HG03135 (cell line): ENCODE measurements around the gene C19orf44.
A peak's percentile ranks its signal among the peaks of the same experiment; 100 is the strongest.
"Not testable (repeated sequence)": the region's sequence is repeated elsewhere in the genome, so short reads cannot be mapped to it uniquely, and the experiment has no call there.

Source experiments
- ATAC-seq: cut with Tn5 transposase; IDR thresholded peaks from one replicate; pipeline ENCODE4 v1.9.1; 2021; ENCODE audit warnings: mild to moderate bottlenecking, moderate library complexity; ENCODE audit not compliant: unreplicated experiment

The C19orf44 gene

GRCh38 chr19:16466802-16467427 lies 29.3 kb upstream of the C19orf44 start:
- not testable (repeated sequence) for ATAC-seq

GRCh38 chr19:16467581-16467980 lies 28.6 kb upstream of the C19orf44 start:
- ATAC-seq = no peak

DNA sequence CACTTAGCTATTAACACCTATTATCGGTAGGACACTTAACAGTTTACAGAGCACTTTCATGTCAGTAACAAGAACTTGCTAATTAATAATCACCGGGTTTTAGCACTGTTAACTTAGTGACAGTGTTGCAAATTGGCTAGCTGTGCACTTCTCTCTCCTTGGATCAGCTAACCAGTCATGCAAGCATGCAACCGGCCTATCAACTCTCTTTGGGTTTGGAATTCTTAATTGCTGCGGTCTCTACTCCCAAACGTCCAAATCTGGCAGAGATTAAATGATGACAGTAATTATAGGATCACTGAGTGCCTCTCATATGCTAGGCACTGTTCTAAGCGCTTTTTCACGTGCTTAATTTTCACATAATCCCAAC lies 25.7 kb upstream of the C19orf44 start:
- ATAC-seq = no peak

DNA sequence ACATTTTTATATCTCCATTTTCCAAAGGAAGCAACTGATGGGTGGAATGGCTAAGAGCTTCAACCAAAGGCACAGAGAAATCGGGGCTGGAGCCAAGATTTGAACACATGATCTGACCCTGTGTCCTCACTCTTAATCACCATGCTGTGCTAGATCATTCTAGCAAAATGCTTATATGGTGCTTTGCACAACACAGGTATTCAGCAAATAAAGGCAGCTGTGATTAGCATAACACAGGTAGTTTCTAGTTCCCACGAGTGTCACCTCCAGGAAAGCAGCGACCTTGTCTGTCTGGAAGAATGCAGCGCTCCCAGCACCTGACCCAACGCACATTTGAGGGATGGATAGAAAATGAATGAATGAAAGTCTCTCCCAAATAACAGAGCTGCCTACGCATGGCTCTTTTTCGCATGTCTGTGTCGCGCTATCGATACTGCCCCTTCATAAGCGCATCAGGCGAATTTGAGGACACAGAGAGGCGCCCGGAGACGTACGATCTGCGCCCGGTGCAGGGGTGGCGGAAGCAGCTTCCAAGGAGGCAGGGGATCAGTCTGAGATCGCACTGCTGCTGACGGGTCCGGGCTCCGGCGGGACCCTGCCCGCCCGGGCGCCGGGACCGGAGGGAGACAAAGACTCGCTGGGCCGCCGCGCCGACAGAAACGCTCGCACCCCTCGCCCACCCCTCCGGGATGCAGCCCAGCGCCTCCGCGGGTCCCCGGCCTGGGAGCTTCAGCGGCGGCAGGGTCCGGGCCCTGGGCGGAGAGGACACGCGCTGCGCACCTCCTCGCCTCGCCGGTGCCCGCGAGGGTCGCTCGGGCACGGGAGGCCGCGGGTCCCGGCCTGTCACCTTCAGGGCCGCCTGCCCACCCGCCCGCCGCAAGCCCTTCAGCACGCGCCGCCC lies 25.0 kb upstream of the C19orf44 start:
- peak; percentile 39 for ATAC-seq

GRCh38 chr19:16472559-16472899 lies 23.7 kb upstream of the C19orf44 start:
- ATAC-seq = not testable (repeated sequence)

- ATAC-seq = no peak
Observed at GRCh38 chr19:16472992-16473391, 23.2 kb upstream of the C19orf44 start.

- ATAC-seq = no peak
Observed at GRCh38 chr19:16473875-16474392, 22.3 kb upstream of the C19orf44 start.

- no peak for ATAC-seq
Observed at GRCh38 chr19:16476401-16476800, 19.8 kb upstream of the C19orf44 start.

DNA sequence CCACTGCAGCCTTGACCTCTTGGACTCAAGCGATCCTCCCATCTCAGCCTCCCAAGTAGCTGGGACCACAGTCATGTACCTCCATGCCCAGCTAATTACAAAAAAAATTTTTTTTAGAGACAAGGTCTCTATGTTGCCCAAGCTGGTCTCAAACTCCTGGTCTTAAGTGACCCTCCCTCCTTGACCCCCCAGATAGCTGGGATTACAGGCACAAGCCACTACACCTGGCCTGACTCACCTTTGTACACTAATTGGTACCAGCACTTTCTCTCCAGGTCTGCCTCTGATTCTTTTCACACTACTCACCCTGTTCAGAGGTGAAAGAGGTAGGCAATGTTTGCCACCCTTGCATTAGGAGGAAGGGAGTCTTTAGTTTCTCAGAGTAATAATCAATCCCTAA lies 18.9 kb upstream of the C19orf44 start:
- ATAC-seq = no peak

GRCh38 chr19:16482745-16483144 lies 13.4 kb upstream of the C19orf44 start:
- ATAC-seq = no peak

DNA sequence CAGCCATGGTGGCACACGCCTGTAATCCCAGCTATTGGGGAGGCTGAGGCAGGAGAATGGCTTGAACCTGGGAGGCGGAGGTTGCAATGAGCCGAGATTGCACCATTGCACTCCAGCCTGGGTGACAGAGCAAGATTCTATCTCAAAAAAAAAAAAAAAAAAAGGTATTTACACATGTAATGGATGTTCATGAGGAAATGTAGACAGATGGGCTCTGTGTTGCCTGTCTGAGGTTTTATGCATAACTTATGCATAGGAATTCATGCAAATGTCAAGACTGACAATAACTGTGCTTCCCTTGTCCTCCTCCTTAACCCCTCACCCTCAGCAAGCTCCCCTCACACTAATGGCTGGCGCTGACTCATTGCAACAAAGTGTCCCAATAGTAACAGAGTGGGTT lies 9.7 kb upstream of the C19orf44 start:
- ATAC-seq = not testable (repeated sequence)

DNA sequence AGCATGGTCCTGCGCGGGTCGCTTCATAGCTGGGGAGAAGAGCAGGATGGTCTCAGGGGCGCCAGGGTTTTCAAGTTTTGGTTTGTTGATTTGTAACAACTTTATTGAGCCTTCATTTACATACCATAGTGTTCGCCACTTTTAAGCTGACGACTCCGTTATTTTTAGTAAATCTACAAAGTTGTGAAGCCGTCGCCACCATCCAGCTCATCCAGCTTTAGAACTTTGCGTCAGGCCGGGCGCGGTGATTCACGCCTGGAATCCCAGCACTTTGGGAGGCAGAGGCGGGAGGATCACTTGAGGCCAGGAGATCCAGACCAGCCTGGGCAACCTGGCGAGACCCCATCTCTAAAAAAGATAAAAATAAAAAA lies 404 bp downstream of the C19orf44 start:
- ATAC-seq = no peak

DNA sequence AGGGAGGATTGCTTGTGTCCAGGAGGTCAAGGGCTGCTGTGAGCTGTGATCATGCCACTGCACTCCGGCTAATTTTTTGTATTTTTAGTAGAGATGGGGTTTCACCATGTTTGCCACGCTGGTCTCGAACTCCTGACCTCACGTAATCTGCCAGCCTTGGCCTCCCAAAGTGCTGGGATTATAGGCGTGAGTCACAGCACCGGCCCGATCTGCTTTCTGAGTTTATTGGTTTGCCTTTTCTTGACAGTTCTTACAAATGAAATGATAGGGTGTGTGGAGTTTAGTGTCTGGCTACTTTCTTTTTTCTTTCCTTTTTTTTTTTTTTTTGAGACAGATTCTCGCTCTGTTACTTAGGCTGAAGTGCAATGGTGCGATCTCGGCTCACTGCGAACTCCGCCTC lies 848 bp downstream of the C19orf44 start:
- no peak for ATAC-seq

GRCh38 chr19:16497837-16498236 lies 1.6 kb downstream of the C19orf44 start:
- no peak for ATAC-seq

DNA sequence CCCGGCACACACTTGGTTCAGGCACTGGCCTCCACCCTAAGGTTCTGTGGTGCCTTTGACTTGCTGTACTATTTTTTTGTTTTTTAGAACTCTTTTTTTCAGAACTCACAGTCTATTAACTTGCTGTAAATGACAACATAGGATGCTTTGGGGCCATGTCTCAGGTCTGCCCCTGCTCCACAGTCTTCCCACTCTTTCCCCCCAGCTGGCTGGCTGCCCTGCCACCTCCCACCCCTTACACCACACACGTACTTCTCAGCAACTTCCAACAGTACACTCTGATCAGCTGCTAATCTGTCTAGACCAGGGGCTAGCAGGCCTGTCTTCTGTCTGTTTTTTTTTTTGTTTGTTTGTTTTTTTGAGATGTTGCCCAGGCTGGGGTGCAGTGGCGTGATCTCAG lies 8.1 kb downstream of the C19orf44 start:
- ATAC-seq = no peak

DNA sequence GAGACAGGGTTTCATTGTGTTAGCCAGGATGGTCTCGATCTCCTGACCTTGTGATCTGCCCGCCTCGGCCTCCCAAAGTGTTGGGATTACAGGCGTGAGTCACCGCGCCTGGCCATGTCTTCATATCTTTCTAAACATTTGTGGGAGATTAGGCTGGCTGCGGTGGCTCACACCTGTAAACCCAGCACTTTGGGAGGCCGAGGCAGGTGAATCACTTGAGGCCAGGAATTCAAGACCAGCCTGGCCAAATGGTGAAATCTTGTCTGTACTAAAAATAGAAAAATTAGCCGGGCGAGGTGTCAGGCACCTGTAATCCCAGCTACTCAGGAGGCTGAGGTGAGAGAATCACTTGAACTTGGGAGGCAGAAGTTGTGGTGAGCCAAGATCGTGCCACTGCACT lies 10.0 kb downstream of the C19orf44 start:
- not testable (repeated sequence) for ATAC-seq

GRCh38 chr19:16506961-16507360 lies 10.8 kb downstream of the C19orf44 start:
- no peak for ATAC-seq

DNA sequence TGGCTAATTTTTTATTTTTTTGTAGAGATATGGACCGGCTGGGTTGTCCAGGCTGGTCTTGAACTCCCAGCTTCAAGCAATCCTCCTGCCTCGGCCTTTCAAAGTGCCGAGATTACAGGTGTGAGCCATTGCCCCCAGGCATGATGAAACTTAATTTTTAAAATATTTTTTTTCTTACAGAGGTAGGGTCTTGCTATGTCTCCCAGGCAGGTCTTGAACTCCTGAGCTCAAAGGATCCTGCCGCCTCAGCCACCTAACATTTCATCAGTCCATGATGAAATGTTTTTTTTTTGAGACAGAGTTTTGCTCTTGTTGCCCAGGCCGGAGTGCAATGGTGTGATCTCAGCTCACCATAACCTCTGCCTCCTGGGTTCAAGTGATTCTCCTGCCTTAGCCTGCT lies 12.4 kb downstream of the C19orf44 start:
- ATAC-seq = no peak

GRCh38 chr19:16509141-16510061 lies 13.2 kb downstream of the C19orf44 start:
- ATAC-seq = no peak

GRCh38 chr19:16512611-16513010 lies 16.4 kb downstream of the C19orf44 start:
- not testable (repeated sequence) for ATAC-seq

- no peak for ATAC-seq
Observed at GRCh38 chr19:16514383-16515019, 18.3 kb downstream of the C19orf44 start.
